AG08396 (cell line): ENCODE data around the gene IL2RA.
"Not testable (repeated sequence)": the region's sequence is repeated elsewhere in the genome, so short reads cannot be mapped to it uniquely, and the experiment has no call there.

Experiments
- DNase-seq: peaks from one replicate; pipeline ENCODE4 v3.0.0; 2012; ENCODE audit warnings: low spot score, mixed read lengths

IL2RA gene

DNA sequence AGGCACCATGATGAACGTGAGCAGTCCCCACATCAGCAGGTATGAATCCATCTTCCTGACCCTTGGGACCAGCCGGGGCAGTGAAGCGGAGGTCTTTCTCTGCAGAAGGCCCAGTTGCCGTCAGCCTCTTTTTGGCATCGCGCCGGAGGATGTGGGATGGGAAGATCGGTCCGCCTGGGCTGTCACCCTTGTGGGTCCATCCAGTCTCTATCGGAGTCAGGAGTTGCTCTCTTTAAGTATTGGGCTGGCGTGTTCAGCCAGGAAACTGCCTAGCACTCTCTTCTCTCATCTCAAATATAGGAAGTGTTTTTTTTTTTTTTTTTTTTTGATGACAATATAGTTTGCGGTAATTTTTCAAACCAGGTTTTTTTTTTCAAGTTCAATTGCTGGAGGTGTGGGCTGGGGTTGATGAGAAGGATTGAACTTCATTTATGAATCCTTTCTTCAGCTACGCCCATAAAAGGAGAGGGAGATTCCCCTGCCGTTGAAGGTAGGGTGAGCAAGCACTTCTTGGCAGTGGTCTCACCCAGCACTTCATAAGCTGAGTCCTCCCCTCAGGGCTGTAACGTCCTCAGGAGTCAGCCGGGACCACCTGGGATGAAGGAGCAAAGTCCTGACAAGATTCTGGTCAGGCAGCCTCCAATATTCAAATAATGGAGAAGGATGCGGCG, at the start of gene IL2RA:
Gene IL2RA, minus strand, starts transcription at position 267 of the 671 bp plus-strand sequence. Its CDS starts 216 bp downstream, at position 51.
- no peak for DNase-seq

DNA sequence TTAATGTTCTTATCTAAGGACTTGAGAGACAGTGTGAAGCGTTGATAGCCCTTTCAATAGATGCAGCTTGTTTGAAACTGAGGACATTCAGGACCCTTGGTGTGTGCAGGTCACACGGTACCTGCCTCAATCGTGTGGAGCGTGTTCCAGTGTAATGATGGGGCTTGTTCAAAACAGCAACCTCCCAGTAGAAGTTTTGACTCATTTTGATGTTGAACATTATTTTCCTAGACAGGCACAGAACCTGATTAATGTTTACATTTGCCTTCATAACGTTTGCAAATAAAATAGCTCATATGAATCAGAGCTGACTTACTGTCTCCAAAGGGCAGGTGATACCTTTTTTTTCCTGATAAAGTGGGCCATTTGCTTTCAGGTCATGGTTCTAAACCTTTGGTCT, 48.0 kb upstream of the IL2RA start:
- no peak for DNase-seq

DNA sequence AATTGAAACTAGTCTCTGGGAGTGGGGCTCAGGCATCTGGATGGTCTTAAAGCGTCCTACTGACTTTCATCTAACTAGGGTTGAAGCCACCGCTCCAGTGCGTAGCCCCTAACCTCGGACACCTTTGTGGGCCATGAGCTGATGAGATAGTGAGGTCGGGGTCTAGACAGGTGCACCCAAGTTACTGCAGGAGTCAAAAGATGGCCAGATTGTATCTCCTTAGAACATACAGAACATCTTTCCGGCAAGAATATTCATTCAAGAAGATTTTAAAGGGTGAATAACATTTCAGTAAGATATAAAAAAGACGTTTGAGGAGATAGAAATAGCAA, 47.2 kb upstream of the IL2RA start:
- no peak for DNase-seq

DNA sequence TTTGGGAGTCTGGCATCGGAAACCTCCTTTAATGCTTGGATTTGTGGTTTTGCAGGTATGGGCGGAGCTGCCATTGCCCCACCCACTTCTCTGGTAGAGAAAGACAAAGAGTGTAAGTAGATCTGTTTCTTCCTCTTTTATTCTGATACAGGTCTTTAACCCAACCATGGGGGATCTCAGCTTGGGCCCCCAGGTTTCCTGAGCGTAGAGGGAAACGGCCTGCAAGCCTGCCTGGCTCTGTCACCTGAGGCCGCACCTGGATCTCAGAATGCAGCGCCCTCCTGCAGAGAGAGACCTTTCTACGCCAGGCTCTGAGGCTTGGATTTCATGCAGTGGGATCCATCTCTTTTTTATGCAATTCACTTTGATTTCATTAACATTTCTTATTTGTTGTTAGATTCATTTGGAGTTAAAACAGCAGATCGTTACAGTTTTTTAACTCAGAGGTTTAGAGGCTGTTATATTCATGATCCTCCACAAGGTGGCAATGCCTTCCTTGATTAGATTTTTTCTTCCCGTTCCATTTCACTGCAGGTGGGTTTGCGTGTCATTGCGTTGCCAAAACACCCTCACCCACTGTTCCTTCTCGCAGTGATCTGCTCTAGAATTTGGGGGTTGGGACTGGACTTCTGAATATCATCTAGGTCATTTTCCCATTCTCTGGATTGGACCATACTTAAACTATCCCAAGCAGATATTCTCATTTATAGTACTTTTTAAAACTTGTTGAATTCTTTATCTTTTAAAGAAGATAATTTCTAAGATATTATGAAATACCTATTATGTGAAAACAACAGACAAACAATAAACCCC, 46.7 kb upstream of the IL2RA start:
- no peak for DNase-seq

DNA sequence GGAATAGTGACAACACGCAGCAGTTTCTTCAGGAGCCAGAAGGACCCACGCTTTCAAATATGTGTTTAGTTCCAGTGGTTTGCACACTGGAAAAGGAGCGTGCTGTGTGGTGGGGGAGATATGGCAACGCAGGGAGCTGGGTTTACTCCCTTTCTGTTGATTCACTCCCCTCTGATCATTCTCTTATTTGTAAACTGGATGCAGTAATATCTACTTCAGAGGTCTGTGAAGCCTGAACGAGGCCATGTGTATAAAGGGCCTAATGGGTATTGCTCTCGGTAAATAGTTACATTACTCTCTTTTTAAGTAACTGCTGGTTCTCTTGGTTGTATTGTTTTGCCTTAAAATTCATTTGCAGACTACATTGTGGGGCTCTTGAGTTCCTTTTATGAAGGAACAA, 45.9 kb upstream of the IL2RA start:
- no peak for DNase-seq

DNA sequence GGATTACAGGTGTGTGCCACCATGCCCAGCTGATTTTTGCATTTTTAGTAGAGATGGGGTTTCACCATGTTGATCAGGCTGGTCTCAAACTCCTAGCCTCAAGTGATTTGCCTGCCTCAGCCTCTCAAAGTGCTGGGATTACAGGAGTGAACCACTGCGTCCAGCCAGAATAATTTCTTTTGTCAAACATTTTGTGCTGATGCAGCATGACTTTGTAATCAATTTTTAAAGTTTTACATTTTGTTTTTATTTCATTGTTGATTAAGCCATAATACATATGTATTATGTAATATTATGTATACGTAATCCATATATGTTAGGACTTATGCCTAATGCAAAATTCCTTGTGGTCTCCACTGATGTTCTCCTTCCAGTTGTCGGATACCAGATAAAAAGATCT, 45.4 kb upstream of the IL2RA start:
- DNase-seq: not testable (repeated sequence)

DNA sequence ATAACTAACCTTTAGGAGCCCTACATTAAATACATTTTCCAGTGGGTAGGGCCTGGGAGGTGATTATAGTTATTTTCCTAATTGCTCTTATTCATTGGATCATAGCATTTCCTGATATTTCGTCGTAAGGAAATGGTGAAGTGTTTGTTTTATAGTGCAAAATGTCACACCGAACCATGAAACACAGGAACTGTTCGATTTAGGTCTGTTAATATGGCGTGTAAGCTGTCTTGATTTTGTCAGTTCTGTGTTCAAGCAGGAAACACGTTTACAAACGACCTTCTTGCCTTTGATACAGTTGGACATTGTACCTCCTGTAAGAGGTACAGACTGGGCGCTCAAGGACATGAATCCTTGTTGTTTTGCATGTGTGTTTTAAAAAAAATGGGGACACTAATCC, 41.4 kb upstream of the IL2RA start:
- no peak for DNase-seq

DNA sequence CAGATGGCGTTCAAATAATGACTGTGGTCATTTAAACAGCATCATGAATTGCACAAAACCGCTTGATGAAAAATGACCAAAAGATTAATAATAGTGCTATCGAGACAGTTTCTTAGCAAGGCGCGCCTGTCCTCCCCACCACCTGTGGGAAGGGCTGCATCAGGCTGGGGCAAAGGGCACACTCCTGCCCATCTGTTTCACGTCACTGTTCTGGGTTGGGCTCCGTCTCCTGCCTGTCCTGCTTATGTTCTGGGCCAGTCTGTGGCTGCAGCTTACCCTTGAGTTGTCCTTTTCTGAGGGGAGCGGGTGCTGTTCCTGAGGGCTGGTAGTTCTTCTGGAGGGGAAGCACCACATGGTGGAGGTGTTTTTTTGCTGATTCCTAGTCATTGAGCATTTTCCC, 40.0 kb upstream of the IL2RA start:
- no peak for DNase-seq

DNA sequence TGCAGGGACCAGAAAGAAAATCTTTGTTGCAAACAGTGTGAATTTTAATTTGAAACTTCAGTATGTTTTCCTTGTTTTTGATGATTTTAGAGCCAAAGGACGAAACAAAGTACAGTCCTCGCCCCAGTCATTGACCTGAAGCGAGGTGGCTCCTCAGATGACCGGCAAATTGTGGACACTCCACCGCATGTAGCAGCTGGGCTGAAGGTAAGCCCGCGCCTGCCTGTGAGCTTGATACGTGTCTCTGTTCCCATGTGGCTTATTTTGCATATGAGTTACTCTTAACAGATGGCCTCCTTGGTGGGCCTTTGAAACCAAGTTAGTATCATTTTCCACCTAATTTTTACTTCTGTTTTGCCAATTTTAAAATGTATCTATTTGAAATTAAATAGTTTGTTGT, 39.0 kb upstream of the IL2RA start:
- no peak for DNase-seq

DNA sequence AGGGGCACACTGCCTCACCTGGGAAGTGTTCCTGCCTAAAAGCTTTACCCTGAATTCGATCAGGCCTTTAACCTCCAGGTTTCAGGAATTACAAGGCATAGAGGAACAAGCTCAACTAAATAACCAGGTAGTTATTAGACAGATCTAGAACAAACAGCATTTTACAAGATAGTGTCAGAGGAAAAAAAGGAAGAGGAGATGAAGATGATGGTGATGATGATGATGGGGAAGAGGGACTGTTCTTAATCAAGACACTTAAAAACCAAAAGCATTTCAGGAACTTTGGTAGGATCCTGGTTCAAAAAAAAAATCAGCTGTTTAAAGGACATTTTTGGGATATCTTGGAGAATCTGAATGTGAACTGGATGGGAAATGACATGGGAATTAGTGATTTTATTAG, 38.2 kb upstream of the IL2RA start:
- no peak for DNase-seq

DNA sequence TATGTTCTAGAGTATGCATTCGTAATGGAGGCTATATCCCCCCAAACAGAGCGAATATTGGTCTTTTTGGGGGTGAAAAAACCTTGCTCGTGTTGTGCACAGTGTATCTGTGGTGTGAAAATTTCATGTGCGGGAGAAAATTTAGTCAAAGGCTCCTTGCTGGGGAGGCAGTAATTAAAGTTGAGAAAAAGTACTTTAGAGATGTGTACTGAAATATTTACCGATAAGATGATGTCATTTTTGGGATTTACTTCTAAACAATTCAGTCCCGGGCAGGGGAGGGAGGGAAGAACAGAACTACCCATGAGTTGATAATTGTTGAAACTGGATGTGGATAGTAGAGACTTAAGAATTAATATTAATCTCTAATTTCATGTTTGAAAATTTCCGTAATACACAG, 36.0 kb upstream of the IL2RA start:
- no peak for DNase-seq

DNA sequence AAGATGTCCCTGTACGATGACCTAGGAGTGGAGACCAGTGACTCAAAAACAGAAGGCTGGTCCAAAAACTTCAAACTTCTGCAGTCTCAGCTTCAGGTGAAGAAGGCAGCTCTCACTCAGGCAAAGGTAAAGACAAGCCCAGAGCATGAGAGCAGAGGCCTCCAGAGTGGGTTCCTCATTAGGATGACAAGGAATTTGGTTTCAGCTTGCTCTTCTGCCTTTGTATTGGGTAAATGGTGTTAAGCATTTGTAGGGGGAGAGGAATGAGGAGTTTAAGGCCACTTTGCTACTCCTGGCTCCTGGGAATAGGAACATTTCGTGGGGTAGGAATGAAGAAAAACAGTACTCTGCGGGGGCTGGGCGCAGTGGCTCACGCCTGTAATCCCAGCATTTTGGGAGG, 34.9 kb upstream of the IL2RA start:
- DNase-seq: no peak

DNA sequence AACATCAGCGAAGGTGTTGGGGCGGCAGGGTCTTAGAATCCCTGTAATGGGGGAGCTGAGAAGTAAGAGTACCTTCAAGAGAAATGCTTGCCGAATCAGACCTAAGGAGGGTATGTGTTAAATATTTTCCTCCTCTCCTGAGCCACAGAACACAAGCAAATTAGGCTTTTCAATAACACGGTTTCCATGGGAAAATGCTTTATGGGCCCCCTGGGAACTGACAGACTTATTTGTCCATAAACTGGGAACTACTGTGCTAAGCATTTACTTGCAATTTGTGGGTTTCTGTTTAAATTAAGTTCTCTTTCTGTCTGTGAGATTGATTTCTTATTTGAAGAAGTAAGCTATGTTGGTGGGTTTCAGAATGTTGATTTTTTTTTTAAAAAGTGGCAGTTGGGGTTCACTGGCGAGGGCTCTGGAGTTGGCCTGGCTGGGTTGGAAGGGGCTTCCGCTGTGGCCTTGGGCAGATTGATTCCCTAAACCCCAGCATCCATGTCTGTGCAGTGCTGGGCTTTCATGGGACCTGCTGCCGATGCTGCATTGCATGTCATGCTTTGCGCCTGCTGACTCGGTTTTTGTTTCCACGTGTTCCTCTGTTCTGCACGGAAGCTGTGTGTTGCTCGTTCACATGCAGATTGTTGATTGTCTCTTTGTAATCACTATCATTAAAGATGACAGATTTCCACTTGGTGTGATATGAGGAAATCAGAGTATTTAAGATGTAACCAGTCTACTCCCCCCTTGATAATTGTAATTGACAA, 33.8 kb upstream of the IL2RA start:
- DNase-seq: no peak

DNA sequence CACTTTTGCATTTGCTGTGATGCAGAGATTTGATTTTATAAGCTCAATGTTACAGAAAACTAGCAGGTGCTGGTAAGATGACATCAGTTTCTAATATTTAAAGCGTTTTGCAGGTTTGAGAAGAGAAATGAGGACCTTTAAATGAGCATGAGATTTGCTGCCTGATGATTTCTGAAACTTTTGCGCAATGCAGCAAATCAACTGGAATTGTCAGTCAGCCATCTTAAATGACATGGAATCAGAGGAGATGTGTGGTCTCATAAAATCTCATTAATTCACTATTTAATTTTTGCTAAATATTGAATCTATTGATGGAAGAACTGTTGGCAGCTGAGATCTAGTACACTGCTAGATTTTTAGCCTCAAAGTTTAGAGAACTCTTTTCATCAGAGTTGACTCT, 30.6 kb upstream of the IL2RA start:
- DNase-seq: no peak

DNA sequence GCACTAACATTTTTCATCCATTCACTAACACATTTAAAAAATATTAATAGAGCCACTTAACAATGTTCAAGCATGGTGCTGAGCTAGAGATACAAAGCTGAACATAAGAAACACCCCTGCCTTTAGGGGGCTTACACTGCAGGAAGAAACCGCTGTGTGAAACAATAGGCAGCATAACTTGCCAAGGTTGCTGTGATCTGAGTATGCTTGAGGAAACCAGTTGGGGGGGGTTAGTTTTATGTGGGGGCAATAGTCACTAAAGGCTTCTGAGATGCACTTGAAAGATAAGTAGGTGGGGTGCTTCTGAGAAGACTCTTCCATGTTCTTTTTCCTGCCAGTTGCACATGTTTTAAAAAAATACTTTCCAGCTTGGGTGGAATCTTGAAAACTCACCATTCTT, 29.5 kb upstream of the IL2RA start:
- DNase-seq: no peak

DNA sequence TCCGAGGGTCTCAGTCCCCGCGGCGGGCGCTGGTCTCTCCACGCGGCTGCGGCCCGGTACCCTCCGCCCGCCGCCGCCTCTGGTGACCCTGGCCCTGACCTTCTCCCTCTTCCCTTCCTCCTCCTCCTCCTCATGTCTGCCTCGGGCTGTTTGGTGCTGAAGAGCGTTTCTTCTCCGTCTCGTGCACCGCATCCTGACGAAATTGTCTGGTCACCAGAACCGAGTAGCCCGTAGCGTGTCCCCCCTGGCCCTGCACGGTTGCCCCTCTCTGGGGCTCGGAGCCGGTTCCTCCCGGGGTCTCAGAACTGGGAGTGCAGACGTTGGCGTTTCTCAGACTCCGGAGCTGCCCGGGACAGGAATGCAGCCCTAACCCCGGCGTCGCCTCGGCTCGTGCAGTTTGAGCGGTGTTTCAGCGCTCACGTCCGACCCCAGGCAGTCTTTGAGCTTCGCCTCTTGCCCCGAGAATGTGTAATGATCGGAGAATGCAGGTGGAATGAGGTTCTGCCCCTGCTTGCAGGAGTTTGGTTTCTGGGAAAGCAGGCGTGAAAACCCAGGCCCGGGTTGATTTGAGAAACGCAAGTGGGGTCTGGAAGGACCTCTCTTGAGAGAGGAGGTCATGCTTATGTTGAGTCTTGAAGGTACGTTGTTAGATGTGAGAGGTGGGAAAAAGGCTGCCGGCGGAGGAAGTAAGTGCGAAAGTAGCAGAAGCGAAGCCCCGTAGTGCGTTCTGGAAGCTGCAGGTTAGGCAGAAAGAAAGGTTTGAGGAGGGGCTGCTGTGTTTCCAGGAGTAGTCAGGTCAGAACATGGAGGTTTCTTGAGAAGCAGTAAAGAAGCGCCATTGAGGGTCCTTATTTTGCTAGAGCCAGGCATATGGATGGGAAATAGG, 27.4 kb upstream of the IL2RA start:
- peak; percentile 40 for DNase-seq

DNA sequence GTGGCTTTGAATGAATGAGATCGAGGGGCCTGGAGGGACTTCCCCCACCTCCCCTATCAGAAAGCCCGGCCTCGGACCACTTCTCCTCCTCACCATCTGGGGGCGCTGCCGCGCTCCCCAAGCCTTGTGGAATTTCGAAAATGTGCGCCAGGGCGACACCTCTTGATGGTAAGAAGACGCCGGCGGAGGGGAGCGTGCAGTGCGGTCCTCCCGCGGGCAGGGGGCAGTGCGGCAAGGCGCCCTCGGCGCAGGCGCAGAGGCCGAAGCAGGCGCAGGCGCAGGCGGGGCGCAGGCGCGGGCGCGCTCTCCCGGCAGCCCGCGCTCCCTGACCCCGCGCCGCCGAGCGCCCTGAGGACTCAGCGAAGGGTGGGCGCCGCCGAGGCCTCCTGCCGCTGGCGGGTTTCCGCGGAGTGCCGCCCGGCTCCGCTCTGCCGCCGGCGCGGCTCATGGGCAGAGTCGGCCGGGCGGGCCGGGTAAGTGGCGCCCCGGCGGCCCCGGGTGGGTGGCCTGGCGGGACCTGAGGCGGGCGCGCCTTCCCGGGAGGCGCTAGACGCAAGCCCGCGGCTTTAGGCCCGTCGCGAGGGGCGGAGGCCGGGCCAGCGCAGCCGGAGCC, 26.7 kb upstream of the IL2RA start, which contains the start of gene RBM17:
Gene RBM17, plus strand, starts transcription at position 314 of the 613 bp plus-strand sequence. CDS start 8,032 bp downstream, outside the sequence.
- peak; percentile 98 for DNase-seq

DNA sequence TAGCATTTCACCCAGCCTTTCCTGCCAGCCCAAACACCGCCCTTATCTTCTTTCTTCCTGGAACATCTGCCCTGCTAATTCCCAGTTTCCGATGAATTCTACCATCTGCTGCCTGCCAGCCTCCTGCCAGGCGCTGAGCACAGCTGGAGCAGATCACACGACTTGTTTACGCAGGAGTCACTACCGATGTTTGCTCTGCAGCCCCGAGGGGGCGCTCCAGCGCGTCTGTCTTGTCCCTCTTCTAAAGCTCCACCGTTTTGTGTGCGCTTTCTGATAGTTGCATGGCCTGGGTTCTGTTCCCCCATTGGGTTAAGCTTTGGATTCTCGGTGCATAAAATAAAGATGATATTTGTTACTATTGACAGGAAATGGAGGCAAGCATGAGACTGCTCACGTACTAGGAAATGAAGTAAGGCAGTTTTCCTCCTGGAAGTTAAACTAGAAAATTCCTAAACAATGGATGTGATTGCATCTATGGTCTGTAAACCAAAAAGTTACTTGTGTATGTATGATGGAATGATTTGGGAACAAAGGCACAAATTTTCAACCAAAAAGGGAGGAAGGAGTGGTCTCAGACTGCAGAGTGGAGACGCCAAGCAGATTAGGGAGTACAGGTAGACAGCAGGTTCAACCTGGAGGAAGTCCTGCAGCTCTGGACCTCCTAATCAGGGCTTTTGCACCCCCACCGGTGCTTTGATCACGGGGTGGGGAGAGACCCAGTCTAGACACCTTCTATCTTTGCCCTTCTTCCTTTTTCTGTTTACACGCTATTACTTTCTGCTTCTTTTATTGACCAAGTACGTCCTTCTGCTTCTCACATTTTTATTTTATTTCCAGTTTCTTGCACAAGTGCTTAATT, 24.4 kb upstream of the IL2RA start:
- DNase-seq: peak; percentile 85

DNA sequence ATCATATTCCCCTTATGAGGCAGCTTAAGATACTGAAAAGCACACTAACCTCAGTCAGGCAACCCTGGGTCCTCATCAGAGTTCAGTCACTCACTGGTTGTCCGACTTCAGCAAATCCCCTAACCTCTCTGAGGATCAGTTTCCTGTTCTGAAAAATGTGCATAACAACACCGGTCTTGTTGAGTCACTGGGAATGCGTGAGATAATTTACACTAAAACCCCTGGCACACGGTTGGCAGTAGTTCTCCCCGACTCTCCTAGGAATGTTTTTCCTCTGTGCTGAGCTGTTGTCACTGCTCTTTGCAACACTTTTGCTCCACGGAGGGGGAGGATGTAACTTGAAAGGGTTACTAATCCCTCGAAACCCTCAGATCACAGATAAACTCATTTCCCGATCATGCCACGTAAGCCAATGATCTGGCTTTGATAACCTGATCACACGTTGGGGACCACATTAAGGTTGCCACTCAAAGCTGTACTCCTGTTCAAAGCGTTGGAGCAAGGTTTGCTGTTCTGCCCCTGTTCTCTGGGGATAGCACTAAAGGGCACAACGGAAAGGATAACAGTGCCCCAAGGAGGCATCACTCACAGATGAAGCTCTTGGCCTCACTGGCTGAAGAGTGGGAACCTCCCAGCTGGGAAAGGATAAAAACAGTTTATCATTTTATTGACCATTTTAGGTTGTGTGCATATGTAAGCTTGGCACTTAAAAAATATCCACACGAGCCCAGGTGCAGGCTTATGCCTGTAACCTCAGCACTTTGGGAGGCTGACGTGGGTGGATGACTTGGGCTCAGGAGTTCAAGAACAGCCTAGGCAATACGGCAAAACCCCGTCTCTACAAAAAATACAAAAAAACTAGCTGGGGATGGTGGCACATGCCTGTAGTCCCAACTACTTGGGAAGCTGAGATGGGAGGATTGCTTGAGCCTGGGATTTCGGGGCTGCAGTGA, 21.6 kb upstream of the IL2RA start:
- DNase-seq: no peak
